Hematopoietic multipotent progenitor cell treated with erythropoietin and hydrocortisone succinate and interleukin-3 and kit ligand, for 6 days (in vitro differentiated cells): ENCODE data around the gene GP1BB.
"Not testable (repeated sequence)": the region's sequence is repeated elsewhere in the genome, so short reads cannot be mapped to it uniquely, and the experiment has no call there.

Experiments
- DNase-seq: peaks from one replicate; pipeline ENCODE4 v3.0.0-alpha.2; 2015

GP1BB gene

DNA sequence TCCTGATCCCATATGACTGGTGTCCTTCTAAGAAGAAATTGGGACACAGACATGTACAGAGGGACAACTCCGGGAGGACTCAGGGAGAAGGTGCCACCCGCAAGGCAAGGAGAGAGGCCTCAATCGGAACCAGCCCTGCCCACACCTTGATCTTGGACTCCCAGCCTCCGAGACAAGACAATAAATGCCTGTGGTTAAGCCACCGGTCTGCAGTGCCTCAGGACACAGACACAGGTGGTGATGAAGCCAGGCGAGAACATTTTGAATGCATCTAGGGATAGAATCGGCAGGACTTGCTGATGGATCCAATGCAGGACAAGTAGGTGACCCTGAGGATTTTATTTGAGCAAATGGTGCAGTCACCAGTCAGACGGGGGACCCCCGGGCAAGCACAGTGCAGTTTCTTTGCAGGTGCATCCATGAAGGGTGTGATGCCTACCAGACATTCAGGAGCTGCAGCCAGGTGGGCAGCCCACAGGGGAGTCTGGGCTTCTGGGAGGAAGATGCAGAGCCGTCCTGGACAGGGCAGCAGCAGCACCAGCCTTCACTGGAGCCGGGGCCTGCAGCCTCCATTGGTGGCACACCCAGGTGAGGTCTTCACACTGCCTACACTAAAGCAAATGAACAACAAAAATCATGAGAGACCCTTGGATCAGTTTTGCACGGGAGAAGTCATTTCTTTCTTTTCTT lies 29.2 kb upstream of the GP1BB start:
- DNase-seq: no peak

DNA sequence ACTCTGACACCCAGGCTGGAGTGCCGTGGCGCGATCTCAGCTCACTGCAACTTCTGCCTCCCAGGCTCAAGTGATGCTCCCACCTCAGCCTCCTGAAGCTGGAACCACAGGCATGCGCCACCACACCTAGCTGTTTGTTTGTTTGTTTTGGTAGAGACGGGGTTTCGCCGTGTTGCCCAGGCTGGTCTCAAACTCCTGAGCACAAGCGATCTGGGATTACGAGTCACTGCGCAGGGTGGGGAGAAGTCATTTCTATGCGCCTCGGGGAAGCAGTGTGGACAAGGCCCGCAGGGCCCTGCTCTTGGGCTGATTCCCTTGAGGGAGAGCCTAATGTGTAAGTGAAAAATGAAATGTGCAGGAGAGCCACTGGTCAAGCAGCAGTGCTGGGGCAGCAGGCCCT lies 28.6 kb upstream of the GP1BB start:
- DNase-seq: no peak

DNA sequence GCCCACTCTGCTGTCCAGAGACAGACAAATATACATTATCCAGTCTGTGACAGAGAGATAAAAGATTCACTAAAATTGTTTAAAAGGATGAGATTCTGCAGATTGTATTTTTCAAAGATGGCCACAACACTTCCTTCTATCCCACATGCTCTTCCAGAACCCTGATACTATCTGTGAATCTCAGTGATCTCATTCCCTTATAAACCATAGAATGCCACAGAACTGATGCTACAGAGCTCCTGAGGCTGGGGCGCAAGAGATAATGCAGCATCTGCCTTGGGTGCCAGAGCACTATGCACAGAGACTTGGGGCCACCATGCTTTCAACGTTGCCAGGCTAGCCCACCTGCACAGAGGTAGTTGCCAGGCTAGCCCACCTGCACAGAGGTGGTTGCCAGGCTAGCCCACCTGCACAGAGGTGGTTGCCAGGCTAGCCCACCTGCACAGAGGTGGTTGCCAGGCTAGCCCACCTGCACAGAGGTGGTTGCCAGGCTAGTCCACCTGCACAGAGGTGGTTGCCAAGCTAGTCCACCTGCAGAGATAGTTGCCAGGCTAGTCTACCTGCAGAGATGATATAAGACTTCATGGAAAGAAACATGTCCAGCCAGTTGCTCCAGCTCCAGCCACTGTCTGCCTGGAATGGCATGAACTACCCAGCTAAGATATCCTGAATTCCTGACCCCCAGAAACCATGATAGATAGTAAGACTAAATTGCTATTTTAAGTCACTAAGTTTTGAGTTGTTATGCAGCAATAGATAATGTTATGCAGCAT lies 26.6 kb upstream of the GP1BB start:
- no peak for DNase-seq

DNA sequence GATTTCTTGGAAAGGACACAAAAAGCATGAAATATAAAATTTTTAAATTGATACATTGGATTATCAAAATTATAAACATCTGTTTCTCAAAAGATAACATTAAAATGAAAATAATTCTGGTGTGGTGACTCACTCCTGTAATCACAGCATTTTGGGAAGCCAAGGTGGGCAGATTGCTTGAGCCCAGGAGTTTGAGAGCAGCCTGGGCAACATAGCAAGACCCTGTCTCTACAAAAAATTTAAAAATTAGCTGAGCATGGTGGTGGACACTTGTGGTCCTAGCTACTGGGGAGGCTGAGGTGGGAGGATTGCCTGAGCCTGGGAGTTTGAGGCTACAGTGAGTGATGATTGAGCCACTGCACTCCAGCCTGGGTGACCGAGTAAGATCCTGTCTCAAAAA lies 25.5 kb upstream of the GP1BB start:
- not testable (repeated sequence) for DNase-seq

GRCh38 chr22:19700790-19701419 lies 22.4 kb upstream of the GP1BB start:
- no peak for DNase-seq

GRCh38 chr22:19701420-19702145 lies 21.8 kb upstream of the GP1BB start:
- DNase-seq: no peak

DNA sequence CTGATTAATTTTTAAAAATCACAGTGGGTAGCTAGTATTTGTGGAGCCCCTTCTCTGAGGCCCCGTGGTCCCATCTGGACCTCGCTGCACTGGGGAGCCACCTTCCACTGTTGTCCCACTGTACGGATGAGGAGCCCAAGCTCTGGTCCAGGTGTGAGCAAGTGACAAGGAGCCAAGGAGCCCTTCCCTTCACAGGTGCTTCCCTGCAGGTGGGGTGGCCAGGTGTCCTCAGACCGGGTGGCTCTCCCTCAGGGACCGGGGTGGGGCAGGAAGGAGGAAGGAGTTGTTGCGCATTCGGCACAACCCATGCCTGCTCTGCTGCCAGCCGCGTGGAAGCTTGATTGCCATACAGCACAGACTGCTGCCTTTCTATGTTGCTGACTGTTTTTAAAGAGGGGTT lies 19.5 kb upstream of the GP1BB start:
- DNase-seq: no peak

GRCh38 chr22:19704355-19705015 lies 18.9 kb upstream of the GP1BB start:
- DNase-seq: no peak

- DNase-seq: no peak
Observed at GRCh38 chr22:19705181-19705934, 18.0 kb upstream of the GP1BB start.

- no peak for DNase-seq
Observed at GRCh38 chr22:19706661-19707151, 16.6 kb upstream of the GP1BB start.

- no peak for DNase-seq
Observed at GRCh38 chr22:19707347-19708290, 15.7 kb upstream of the GP1BB start.

- no peak for DNase-seq
Observed at GRCh38 chr22:19708321-19709011, 14.9 kb upstream of the GP1BB start.

GRCh38 chr22:19709063-19709769 lies 14.1 kb upstream of the GP1BB start:
- no peak for DNase-seq

GRCh38 chr22:19710020-19710768 lies 13.1 kb upstream of the GP1BB start:
- DNase-seq: no peak

DNA sequence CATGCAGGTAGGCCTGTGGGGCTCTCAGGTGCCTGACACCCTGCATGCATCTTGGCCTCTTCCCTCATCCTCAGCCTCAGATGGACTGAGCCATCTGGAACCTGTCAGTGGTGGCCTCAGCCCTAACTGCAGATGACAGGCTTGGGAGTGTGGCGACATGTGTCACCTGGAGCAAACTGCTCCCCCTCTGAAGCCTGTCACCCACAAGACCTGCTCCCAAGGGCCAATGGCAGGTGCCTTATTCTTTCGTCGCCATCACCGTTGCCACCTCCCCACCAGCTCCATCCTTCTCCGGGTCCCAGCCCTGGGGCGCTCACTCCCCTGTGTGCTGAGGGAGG lies 12.6 kb upstream of the GP1BB start:
- DNase-seq: no peak

DNA sequence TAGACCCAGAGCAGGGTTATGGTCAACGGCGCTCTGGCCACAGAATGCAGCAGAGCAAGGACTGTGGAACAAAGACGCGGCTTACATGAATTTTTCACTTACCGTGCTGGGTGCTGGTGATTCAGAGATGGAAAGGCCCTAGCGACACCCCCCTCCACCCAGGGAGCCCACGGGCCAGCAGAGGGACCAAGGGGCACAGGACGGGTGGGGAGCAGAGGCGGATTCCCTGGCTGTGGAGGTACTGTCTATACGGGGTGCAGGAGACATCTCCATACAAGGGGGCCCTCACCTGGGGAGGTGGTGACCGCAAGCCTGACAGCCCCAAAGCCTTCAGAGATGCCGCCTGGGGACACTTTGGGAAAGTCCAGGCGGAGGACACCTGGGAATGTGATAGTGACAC lies 10.1 kb upstream of the GP1BB start:
- no peak for DNase-seq

DNA sequence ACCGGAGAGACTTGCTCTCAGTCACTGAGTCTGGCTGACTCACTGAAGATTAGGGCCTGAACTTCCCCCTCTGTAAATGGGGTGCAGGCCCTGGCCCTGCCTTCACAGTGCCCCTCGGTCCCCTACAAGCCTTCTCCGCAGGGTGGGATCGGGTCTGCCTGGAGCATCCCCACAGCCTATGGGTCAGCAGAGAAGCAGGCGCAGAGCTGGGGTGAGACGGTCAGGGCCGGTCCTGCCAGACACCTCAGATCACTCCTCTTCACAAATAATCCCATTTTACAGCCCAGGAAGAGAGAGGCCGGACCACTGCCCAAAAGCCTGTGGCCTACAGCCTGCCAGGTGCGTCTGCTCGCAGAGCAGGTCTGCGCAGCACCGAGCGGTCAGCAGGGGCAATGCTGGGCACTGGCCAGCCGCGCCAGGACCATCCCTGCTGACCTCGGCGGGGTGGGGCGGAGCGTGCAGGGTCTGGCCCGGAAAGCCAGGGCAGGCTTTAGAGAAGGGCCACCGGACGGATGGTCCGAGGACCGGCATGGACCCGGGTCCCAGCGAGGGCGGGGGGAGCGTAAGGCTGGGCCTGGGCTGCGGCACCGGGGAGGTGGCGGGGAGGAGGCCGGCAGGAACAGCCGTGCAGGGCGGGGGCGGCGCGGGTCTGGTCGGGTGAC lies 9.6 kb upstream of the GP1BB start:
- no peak for DNase-seq
